Astrocyte (in vitro differentiated cells and primary cell): ENCODE data around the gene POU2AF1.

ENCODE experiments used
- CTCF ChIP-seq: IDR thresholded peaks from 2 replicates; pipeline ENCODE4 v1.5.1; 2011; ENCODE audit warnings: low read depth, mild to moderate bottlenecking, inconsistent platforms, low read length, moderate library complexity; ENCODE audit not compliant: insufficient read depth
- EZH2 ChIP-seq: IDR thresholded peaks from 2 replicates; pipeline ENCODE4 v1.6.1; 2012; ENCODE audit warnings: mild to moderate bottlenecking, low read length, inconsistent platforms; ENCODE audit not compliant: insufficient read depth

DNA sequence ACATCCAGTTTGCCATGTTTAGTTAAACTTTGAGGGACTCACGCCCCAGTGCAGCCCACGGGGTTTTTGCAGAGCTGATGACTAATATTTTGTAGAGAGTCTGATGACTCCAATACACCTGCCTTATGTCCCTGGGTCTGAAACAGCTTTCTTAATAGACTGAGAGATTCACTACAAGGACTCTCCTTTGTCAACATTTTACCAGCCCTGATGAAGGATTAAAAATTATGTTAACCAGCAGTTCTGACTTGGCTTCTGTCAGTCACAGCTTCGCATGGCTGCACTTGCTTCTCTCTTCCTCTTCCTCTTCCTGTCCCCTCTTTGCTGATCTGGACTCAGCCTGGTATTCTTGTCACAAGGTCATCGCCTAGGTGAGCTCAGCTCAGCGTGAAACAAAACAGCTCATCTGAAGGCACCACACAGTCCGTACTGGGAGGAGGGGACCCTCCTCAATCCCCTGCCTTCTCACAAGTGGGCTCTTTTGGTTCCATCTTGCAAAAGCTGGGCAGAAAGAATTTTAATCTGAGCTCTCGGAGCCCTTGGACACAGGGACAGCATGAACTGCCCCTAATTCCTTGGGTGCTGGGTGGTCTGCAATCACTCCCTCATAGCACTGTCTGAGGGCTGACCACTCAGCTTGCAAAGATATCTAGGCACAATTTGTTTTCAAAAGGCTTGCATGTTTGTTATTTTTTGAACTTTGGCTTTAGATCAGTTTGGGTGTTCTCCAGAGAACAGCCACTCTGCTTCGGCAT is 38.1 kb upstream of the POU2AF1 start:
- TF ChIP-seq CTCF = no peak
- TF ChIP-seq EZH2 = no peak
